H1 (cell line): ENCODE measurements around the gene ZGLP1. TPM values are rescaled to one million over a fixed set of nuclear protein-coding genes. Genes with fewer than 3 reads are reported as not detected.

Experiments used
- HDAC6 ChIP-seq: IDR thresholded peaks from one replicate; pipeline ENCODE4 v1.7.1; 2012; ENCODE audit warnings: low read depth, mild to moderate bottlenecking, inconsistent platforms, low read length, moderate library complexity
- JUN ChIP-seq: IDR thresholded peaks from 2 replicates; pipeline ENCODE4 v1.6.1; 2011; ENCODE audit warnings: low read depth, mild to moderate bottlenecking, improper control_type of control experiment, low read length
- KDM4A ChIP-seq: IDR thresholded peaks from one replicate; pipeline ENCODE4 v1.7.1; 2012; ENCODE audit warnings: low read depth, mild to moderate bottlenecking, moderate library complexity, low read length, inconsistent platforms; ENCODE audit not compliant: severe bottlenecking
- RAD21 ChIP-seq, 2 experiments: IDR thresholded peaks in 1 of 2; conservative IDR thresholded peaks in 1 of 2; 2 replicates each; pipeline ENCODE4 v1.6.1; 2011; ENCODE audit warnings: low read depth in 2 of 2, low read length in 2 of 2, improper control_type of control experiment in 1 of 2, inconsistent platforms in 1 of 2, mild to moderate bottlenecking in 1 of 2, moderate library complexity in 1 of 2
- TAF7 ChIP-seq: optimal IDR thresholded peaks from 2 replicates; pipeline ENCODE3; 2011; ENCODE audit warnings: low read depth, mild to moderate bottlenecking, inconsistent platforms, low read length, moderate library complexity, borderline replicate concordance
- TCF12 ChIP-seq: IDR thresholded peaks from 2 replicates; pipeline ENCODE4 v1.6.1; 2011; ENCODE audit warnings: low read depth, mild to moderate bottlenecking, low read length
- polyA plus RNA-seq, 7 experiments: library from polyadenylated mRNA; depleted of rRNA in 3 of 7; stranded (reverse) in 5 of 7; unstranded in 2 of 7; fragments of >200 nt in 5 of 7; fragments of 200-250 nt in 2 of 7; gene quantifications; 1 replicate in 5 of 7; 2 replicates in 1 of 7; 4 replicates in 1 of 7; pipeline versions ENCODE4 v1.2.1 to v1.2.3, GENCODE V29; 2011 to 2013; ENCODE audit warnings: missing spikeins in 2 of 7, mixed read lengths in 2 of 7
- total RNA-seq: library from RNA; stranded (reverse); fragmentation: NEBNext Ultra II Directional; extraction: Animal tissue kit (Norgen Biotek cat#: 25700); gene quantifications from 2 replicates; pipeline ENCODE4 v1.2.1, GENCODE V29; 2021

The ZGLP1 gene
- total and polyA plus RNA-seq, 2 of the 8 experiments (the other 6 are each of a cell fraction or from before 2014, with no cell fraction given): 4.2 to 5.1 TPM

- TF ChIP-seq TAF7 (no peak), KDM4A (no peak), RAD21 (IDR thresholded peaks at IDR 0.05 in 1 of 2, conservative IDR thresholded peaks at IDR 0.05 in 1 of 2; ENCODE audit: low read depth in 2 of 2, low read length in 2 of 2) (no peak), JUN (no peak), HDAC6 (no peak), TCF12 (no peak)
Observed at GRCh38 chr19:10262771-10263170, 46.8 kb downstream of the ZGLP1 start (continued).
